ENCODE results near the gene PEMT.

PEMT gene

DNA sequence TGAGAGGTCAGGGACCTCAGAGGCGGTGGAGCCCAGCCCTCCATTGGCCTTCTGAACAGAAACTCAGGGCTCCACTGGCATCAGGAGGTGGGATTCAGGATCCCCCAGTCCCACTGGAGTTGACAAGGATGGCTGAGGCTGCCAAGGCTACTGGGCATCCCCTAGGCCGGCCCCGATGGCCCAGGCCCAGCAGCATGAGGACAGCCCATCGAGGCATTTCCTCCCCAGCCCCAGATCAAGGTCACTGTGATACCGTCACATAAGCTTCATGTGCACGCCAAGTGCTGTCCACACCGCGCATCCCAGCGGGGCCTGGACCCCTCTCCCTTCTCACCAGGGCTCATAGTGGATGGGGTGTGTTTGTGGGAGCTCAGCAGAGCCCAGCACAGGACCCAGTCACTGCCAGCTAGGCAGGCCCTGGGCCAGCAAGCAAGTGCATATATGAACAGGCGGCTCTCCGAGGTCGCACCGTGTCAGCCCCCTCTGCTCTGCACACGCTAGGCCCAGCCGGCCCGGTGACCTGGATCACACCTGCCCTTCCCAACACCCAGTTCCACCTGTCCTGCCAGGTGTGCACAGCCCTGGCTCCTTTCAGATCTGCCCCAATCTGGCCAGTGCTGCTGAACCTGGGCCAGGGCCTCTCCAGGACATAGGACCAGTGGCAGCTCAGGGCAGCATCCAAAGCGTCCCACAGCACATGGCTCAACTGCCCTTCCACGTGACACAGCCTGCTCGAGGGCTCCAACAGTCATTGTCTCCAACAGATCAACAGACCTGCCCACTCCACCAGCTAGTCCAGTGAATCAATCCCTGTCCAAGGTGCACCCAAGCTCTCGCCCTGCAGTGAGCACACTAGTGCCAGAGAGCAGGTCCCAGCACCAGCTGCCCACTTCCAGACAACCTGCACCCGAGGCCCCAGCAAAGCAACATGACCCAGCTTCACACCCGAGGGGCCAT is 62.5 kb downstream of the PEMT start:
- no peak for DNase-seq

DNA sequence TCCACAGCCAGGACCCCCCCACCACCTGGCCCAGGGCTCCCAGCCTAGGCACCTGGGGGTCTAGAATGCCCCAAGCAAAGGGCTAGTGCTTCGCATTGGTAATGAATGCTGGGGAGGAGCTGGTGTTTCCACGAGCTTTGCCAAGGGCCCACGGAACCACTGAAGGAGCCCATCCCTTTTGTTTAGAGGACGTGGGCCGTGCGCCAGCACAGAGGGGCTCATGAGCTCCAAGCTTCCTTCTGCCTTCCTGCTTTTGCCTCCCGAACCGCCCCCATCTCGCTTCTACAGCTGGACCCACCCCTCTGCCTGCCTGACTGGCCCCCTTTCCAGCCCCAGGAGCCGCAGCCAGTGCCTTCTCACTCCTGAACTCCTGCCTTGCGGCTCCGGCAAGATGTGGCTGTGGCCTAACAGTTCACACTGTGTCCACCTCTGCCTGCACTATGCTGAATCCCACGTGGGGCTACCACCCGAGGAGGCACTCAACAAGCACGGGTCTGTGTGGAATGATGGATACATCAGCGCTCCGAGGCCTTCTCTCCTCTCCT is 63.5 kb downstream of the PEMT start:
- no peak for DNase-seq

DNA sequence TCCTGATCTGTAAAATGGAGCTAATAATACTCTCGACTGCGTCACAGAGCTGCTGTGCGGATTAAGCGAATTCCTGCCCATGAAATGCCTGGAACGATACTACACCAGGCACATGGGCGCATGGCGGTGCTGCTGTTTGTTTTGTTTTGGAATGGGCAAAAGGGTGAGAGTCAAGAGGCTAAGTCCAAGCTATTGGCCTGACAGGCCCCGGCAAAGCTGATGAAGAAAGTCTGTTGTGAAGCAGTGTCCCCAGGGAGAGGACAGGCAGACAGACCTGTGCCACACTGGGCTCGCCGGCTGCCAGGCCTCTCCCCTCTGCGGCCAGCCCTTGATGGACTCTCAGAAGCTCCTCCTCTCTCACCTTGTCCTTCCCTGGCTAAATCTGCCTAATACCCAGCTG is 64.0 kb downstream of the PEMT start:
- no peak for DNase-seq

DNA sequence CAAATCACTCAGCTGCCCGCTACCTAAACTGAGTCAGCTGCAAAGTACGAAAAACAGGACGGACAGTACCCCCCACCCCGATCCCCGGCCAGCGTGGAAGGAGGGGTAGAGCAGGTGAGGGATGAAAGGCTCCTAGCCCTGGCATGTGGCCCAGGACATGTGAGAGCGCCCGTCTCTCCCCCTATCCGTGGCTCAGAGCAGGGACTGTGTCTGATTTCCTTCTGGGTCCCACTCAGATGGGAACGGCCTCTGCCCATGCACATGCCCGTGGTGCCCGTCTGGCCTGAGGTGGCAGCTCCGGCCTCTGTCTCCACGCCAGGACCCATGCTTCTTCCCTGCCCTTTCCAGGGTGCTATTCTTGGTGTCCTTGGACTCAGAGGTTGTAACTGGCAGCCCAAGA is 65.1 kb downstream of the PEMT start:
- DNase-seq: no peak

DNA sequence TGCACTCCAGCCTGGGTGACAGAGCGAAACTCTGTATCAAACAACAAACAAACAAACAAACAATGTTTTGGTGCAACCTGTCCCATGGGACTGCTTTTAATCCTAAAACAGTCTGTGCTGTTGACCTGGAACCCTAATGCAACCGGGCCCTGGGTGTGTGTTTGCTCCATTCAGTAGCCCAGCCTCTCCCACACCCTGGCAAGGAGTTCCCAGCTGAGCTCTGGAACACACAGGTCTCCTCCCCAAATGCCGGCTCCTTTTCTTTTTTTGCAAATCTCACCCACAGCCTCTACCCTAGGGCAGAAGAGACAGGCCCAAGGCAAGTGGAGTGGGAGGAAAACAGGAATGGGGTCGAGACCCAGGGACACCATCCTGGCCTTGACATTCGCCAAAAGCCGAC is 65.6 kb downstream of the PEMT start:
- DNase-seq: no peak

DNA sequence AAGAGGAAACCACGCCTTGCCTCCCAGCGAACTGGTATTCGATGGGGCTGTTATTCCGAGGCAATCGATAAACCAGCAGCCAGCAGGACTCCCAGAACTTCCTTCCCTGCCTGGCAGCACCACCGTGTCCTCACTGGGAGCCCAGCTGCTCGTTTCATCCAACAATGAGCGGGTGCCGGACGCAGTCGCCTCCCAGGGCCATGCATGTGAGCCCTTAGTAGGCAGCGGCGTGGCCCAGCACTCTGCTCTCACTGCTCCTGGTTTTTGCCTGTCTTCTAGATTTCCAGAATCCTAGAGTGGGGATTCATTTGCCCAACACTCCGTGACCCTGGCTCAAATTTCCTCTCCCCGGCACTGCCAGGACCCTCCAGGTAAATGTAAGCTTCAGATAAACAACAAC is 66.2 kb downstream of the PEMT start:
- no peak for DNase-seq

DNA sequence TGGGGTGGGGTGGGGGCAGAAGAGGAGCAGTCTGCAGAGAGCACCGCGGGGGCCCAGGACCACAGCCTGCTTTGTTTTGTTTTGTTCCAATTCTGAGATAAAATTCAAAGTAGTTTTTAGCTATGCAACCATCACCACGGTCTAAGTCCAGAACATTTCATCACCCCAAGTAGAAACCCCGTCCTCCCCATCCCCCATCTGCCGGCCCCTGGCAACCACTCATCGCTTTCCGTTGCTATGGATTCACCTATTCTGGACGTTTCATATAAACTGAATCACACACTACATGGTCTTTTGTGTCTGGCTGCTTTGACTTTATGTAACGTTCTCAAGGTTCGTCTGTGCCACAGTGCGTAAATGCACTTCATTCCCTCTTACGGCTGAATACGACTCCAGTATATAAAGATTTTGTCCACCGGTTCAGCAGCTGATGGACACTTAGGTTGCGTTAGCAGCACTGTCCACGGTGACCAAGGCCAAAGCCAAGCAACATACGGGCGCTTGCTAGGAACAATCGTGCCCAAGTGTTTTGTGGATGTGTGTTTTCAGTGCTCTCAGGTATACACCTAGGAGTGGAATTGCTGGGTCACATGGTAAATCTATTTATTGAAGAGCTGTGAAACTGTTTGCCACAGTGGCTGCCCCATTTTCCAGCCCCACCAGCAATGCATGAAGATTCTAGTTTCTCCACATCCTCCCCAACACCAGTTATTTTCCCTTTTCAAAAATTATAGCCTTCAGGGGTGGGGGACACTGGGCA is 67.6 kb downstream of the PEMT start:
- DNase-seq: no peak

DNA sequence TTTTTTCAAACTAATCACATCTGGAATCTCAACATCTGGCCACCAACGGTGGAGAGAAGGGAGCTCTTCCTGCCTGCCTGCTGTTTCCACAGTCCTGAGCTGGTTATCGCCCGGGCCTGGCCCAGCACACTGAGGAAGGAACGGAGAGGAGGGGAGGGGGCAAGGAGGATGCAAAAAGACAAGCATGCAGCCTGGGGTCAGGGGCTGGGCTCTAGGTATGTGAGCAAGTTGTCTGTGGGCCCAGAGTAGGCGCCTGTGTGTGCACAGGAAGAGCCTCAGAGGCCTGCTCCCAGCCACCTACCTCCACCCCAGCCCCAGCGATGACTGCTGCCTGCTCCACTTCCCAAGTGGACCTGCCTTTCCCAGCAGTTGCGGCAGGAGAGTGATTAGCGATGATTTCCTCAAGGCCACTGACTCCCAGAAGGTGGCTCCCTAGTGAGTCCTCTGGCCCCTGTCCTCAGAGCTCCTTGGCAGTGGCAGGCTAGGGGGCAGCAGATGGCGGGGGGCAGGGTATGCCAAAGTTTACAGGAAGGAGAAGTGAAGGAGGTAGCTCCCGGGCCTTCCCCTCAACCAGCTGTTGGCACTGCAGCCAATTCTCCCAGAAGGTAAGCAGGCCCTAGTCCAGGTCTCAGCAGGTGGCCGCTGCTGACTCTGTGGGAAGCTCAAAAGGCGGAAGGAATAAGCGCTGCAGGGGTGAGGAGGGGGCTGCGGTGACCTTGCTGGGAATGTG is 68.3 kb downstream of the PEMT start:
- DNase-seq: no peak

DNA sequence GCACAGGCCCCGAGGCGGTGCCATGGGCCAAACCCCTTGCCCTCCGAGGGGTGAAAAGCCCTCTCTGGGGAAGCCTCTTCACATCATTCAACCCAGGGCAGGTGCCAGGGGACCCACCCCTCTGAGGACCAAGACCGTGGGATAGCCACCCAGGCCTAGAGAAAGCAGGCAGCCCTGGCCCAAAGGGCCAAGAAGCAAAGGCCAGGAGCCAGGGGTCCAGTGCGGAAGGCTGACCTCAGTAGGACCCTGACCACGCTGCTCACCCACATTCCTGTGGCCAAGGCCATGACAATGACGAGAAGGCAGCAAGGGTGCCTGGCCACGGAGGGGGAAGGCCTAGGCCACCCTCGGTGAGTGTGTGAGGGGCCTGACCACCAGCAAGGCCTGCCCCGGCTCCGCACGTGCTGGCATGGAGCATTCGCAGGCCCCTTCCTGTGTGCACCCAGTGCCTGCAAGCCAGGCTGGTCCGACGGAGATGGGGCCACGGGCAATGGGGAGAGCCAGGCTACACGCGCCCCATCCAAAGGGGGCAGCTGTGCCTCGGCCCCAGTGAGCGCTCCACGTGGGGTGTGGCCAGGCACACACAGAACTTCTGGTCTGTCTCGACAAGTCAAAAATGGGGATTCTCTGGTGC is 70.8 kb downstream of the PEMT start:
- DNase-seq: no peak

DNA sequence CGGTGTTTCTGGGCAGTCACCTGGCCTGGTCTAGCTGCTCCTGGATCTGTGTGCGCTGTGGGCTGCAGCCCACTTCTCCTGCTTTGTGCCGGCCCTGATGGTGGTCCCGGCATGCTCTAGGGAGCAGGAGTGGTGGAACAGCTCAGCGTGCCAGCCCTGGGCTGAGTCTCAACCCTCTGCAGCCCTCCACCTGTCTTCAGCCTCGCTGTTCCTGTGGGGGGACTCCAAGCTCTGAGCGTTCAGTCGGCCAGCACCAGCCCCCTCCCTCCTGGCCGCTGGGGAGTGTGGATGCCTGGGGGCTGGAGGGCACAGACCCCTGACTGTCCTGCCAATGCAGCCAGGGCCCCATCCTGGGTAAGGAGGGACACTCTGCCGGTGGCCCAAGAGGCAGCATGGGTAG is 71.6 kb downstream of the PEMT start:
- no peak for DNase-seq

DNA sequence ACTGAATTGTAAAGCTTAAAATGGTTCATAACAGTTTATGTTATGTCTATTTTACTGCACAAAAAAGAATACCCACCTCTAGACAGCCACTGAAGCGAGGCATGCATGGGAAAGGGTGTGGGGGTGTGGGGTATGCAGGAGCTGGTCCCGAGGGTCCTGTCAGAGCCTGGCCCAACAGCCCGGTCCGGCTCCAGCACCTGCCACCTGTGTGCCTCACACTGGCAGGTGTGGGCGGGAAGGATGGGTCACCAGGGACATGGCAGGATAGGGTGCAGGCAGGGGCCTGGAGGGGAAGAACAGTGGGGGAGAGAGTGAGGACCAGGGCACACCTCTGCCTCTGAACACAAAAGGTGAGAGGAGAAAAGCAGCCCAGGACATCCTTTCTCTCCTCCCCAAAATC is 72.6 kb downstream of the PEMT start:
- DNase-seq: no peak

DNA sequence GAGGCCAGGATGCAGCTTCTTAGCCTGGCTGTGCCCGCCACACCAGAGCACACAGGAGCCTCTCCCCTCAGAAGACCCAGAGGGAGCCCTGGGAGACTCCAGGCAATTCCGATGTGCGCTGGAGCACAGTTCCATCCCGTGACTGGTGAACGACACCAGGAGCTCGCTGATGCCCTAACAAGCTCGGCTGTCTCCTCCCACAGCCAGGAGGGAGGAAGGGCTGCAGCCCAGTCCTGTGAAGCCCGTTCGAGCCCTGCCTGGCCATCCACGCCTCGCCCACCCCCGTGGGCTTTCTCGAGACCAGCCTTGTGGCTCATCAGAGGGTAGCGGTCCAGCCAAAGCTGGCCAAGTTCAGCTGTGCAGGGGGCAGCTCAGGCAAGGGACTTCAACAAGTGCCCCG is 73.5 kb downstream of the PEMT start:
- no peak for DNase-seq

DNA sequence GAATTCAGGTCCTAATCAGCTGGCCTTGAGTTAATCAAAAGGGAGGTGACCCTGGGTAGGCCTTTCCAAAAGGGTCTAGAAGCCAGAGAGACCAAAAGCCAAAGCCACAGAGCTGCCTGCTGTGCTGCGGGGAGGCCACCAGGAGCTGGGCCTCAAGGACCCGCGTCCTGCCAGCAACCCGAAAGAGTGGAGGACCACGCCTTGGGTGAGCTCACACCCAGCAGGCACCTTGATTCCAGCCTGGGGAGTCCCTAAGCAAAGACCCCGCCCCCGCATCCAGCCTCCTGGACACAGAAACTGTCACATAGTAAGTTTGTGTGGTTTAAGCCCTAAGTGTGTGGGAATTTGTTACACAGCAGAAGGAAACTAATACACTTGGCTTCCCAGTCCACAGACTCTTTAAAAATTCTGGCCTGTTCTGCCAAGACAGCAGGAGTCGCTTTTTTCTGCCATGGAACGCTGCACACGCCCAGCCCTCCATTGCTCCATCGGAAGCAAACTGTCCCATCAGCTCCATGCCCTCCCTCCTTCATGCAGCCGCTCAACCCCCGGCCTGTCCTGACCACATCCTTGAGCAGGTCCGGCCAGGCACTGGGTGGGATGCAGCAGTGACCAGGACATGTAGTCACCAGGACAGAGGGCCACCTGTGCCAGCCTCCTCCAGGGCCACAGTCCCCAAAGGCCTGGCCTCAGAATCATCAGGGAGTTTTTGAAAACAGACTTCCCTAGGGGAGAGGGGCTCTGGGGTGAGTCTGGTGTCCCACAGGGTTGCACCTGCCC is 74.4 kb downstream of the PEMT start:
- no peak for DNase-seq

DNA sequence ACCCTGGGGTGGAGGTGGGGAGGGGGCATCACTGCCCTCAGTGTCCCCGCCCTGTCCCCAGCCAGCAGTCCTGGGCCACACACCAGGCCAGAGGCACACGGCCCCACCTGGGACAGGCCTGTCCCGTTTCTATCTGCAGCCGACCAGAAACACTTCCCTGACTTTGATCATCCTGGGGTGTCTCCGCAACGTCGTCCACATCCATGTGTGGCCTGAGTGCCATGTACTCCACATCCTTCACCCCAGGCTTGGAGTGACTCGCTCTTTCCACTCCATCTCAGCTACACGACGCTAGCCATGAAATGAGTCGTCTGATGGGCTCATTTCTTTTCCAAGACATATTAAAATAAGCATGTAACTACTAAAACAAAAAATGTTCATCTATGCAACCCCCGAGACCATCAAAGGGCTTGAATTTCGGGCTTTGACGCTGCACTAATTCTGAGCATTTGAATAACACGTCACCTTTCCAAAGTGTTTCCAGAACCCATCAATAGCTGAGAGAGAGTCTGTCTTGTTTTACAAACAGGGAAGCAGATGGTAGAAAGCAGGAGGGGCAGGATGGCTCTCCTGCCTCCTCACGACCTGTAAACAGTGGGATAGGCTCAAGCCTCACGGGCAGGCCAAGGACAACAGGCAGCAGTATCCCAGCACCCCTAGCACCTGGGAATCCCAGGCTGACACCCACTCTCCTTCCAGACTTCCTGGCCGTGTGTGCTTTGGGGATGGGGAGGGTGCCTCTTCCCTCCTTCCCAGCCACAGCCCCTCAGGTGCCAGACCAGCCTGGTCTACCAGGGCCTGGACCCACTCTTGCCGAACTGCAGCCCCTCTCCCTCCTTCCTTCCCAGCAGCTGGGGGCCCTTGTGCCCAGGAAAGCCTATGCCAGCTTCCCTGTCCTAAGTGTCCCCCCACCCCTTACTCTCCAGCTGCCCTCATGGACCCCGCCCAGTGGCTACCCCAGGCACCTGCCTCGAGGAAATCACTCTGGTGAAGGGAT is 75.3 kb downstream of the PEMT start:
- DNase-seq: no peak

DNA sequence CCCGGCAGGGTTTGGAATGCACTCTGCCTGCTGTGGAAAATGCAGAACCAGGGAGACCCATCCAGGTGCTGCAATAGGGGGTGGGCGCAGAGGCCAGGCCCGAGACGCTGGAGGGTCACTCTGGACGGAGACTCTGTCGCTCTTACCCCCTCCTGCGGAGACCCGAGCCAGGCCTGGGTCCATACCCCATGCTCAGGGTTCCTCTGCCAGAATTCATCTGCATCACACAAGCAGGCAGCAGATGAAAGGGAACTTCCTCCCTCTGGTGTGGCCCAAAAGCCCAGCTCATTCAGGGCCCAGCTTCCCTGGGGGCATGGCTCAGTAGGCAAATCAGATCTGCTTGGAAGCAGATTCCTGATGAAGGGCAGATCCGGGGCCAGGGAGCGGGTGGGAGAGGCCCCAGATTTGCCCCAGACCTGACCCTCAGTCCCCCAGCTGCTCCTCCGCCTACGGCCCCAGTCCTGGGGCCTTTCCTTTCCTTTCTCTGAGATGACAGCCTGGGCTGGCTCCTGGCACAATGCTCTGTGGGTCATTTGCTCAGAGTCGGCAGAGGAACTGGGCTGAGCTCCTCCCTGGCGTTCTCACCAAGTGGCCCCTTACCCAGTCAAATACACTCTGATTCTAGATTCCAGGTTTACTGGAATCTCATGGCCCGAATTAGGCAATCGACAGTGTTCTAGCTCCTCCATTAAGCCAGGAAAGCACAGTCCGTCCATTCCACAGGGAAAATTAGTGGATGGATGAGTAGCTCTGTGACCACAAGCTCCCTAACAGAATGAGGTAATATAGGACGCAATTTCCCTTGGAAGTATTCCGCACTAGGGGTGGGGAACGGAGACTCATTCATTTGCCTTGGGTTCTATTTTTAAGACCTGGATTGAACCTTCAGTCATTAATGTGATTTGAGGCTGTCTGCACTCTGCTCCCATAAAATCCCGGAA is 76.2 kb downstream of the PEMT start:
- no peak for DNase-seq

DNA sequence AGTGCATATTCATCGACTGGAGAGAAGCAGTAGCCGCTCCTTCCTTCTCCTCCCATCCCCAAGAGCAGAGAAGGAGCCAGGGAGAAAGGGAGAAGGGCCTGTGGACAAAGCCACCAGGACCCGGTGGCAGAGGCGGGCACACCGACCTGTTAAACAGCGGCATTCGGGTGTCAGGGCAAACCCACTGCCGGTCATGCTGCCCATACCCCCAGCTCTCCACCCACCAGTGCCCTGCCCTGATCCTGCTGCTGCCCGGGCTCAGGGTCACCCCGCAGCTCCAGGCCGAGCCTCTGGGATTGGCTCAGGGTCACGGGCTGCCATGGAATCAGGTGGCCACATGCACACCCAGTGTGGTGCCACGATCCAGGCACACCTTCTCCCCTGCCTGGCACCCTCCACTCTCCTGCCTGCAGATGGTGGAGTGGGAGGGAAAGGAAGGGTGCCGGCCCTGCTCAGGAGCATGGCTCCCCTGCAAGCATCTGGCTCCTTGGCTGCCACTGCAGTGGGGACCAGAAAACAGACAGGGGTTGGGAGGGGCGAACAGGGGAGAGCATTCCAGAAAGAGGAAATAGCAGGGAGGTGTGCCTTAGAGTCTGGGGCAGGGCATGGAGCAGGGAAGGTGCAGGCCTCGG is 77.0 kb downstream of the PEMT start:
- no peak for DNase-seq

DNA sequence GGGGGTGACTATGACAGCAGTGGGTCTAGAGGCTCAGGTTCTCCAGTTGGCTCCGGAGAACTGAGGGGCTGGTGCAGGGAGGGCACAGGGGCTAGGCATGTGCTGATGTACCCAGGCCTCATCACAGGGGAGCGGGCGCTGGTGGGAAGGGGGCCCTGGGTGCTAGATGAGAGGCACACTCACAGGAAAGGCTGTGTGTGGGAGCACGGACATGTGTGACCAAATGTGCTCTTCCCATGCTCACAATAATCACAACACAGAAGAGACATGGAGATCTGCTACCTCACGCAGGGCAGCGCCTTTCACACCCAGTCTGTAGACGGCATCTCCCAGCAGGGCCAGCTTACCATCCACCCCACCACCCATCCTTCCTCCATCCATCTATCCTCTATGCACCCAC is 77.9 kb downstream of the PEMT start:
- no peak for DNase-seq

DNA sequence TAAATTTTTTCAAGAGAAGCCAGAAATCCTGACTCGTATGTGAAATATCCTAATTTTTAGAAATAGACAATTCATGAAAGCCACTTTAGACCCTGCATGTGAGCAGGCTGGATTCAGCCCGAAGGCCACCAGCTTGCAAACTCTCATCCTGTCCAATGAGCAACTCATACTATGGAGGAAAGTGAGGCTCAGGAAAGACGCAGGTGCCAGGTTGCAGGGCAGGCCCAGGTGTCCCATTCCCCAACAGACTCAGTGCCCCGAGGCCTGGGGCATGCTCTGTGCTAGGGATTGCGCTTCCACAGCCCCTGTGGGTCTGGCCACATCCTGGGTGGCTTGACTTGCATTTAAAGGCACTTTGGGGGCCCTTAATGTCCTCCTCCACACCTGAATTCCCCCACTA is 78.6 kb downstream of the PEMT start:
- no peak for DNase-seq
